ENCODE measurements around the gene EDEM3. TPM values are rescaled to one million over a fixed set of nuclear protein-coding genes. Genes with fewer than 3 reads are reported as not detected.
A peak's percentile ranks its signal among the peaks of the same experiment; 100 is the strongest.

The EDEM3 gene
- total and polyA plus RNA-seq, 2 experiments from 2014 or later = 20.8 to 41.4 TPM

DNA sequence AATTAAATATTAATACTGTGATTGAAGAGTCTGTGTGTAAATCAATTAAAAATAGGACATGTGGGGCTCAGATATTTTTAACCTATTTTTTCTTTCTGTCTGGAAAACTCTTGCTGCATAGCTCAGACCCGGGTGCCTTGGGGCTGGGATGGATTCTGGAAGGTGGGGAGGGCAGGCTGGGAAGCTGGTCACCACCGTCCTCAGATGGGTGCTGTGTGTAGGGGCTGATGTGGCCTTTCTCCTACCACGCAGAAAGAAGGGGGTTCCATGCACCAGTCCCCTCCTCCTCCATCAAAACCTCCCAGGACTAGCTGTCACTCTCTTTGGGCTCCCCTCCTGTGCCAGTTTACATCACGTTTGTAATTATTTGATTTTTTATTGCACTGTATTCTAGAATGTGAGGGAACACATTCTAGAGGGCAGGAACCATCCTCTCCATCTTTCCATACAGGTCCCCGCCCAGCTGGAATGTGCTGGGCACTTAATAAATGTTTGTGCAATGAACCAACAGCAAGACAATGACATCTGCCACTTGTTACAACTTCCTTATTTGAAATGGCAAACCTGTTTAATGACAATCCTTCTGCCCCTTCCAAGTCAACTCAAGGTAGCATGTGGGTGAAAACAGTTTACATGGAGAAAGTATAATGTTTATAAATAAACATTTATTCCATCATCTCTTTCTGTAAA lies 104.3 kb downstream of the EDEM3 start:
- H3F3A ChIP-seq (ENCODE audit: insufficient read depth) = 0 out of 2 replicates have a peak, but pooled peaks cover 3% of the 10 kb centered on the region
- no peaks in the 10 kb centered on the region for H3K9me2 ChIP-seq (ENCODE audit: insufficient read depth)
- H3K4me1 ChIP-seq (ENCODE audit: insufficient read depth) = peaks cover 9% of the 10 kb centered on the region; the same call in 1 of the 2 replicates
- no peaks in the 10 kb centered on the region for H3K36me3 ChIP-seq (ENCODE audit: low read depth)
- 52 to 64% methylated on average over 5 of the region's 5 CpGs for WGBS, 2 experiments (ENCODE audit: low coverage in 1 of 2, low lambda C conversion rate in 2 of 2, missing lambda C conversion rate in 2 of 2)
- H3K4me3 ChIP-seq = no peak overlapping the region
- H4K20me1 ChIP-seq (ENCODE audit: insufficient read depth) = no peaks in the 10 kb centered on the region
- H3K9me3 ChIP-seq (ENCODE audit: low read depth) = no peaks in the 10 kb centered on the region
- no peaks in the 10 kb centered on the region for H3K79me2 ChIP-seq (ENCODE audit: insufficient read depth)
- no peak for DNase-seq
- TF ChIP-seq EZH2phosphoT487 (IDR thresholded peaks at IDR 0.05; ENCODE audit: insufficient read depth, low read depth) (no peak), EZH2 (IDR thresholded peaks at IDR 0.05; ENCODE audit: insufficient read depth, poor library complexity, severe bottlenecking) (no peak)
- H2AFZ ChIP-seq = no peak overlapping the region
- in situ Hi-C loops (cut with MboI) = loop anchor here (25.0 kb wide), 1 partner anchor 413 kb away; no protein-coding TSS in a partner anchor
- H3K27ac ChIP-seq = no peak overlapping the region
- no peaks in the 10 kb centered on the region for H3K27me3 ChIP-seq (replicated peaks; ENCODE audit: insufficient read depth)
- no peak overlapping the region for H3K9ac ChIP-seq
- H3K4me2 ChIP-seq (ENCODE audit: unreplicated experiment) = no peak overlapping the region

DNA sequence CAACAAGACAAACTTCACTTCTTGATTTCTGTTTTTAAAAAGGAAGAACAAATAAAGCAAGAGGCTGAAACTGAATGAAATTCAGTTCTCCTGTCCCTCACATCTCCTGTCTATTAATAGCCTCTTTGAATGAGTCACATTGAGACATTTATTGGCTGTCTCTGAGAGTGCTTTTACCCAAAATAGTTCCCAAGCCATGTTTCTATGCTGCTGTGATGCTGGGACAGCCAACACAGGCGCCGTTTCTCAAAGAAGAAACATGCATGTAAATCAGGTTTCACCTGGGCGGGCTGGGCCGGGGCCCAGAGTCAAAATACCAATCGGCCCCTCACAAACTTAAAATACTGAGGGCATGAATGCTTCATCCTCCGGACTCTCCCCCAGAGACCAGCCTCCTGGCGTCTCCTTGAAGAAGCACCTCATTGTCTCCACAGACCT lies 105.2 kb downstream of the EDEM3 start:
- Histone ChIP-seq H3K9me3 (ENCODE audit: low read depth) (no peaks in the 10 kb centered on the region), H3F3A (ENCODE audit: insufficient read depth) (0 out of 2 replicates have a peak, but pooled peaks cover 3% of the 10 kb centered on the region), H4K20me1 (ENCODE audit: insufficient read depth) (no peaks in the 10 kb centered on the region), H3K4me3 (no peak overlapping the region), H3K4me1 (ENCODE audit: insufficient read depth) (peaks cover 9% of the 10 kb centered on the region; the same call in 1 of the 2 replicates), H3K27ac (no peak overlapping the region), H3K9ac (no peak overlapping the region), H3K9me2 (ENCODE audit: insufficient read depth) (no peaks in the 10 kb centered on the region), H3K36me3 (ENCODE audit: low read depth) (no peaks in the 10 kb centered on the region), H3K27me3 (replicated peaks; ENCODE audit: insufficient read depth) (no peaks in the 10 kb centered on the region), H3K4me2 (ENCODE audit: unreplicated experiment) (peak overlapping the region; percentile 44), H2AFZ (0 out of 2 replicates have a peak overlapping the region, but pooled peaks have one; percentile 42), H3K79me2 (ENCODE audit: insufficient read depth) (no peaks in the 10 kb centered on the region)
- 31 to 35% methylated on average over 7 of the region's 7 CpGs for WGBS, 2 experiments (ENCODE audit: low coverage in 1 of 2, low lambda C conversion rate in 2 of 2, missing lambda C conversion rate in 2 of 2)
- in situ Hi-C loops (cut with MboI) = no loop called here
- peak; percentile 76 for DNase-seq
- TF ChIP-seq EZH2 (IDR thresholded peaks at IDR 0.05; ENCODE audit: insufficient read depth, poor library complexity, severe bottlenecking) (no peak), EZH2phosphoT487 (IDR thresholded peaks at IDR 0.05; ENCODE audit: insufficient read depth, low read depth) (no peak)

DNA sequence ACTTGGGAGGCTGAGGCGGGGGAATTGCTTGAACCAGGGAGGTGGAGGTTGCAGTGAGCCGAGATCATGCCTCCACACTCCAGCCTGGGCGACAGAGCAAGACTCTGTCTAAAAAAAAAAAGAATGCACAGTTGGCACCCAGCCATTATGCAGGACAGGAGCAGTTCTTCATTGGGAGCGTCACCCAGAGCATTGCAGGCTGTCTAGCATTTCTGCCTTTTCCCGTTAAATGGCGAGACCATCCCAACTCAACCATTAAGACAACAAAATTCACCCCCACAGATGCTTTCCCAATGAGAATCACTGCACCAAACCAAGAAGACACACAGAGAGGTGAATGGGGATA lies 105.8 kb downstream of the EDEM3 start:
- Histone ChIP-seq H3K36me3 (ENCODE audit: low read depth) (no peaks in the 10 kb centered on the region), H3K9me3 (ENCODE audit: low read depth) (no peaks in the 10 kb centered on the region), H4K20me1 (ENCODE audit: insufficient read depth) (no peaks in the 10 kb centered on the region), H3K4me2 (ENCODE audit: unreplicated experiment) (peak overlapping the region; percentile 44), H3K27ac (no peak overlapping the region), H2AFZ (0 out of 2 replicates have a peak overlapping the region, but pooled peaks have one; percentile 42), H3K79me2 (ENCODE audit: insufficient read depth) (no peaks in the 10 kb centered on the region), H3K27me3 (replicated peaks; ENCODE audit: insufficient read depth) (peaks cover 4% of the 10 kb centered on the region; the same call in 1 of the 2 replicates), H3K9ac (no peak overlapping the region), H3F3A (ENCODE audit: insufficient read depth) (0 out of 2 replicates have a peak, but pooled peaks cover 3% of the 10 kb centered on the region), H3K9me2 (ENCODE audit: insufficient read depth) (no peaks in the 10 kb centered on the region), H3K4me3 (no peak overlapping the region), H3K4me1 (ENCODE audit: insufficient read depth) (peaks cover 9% of the 10 kb centered on the region; the same call in 1 of the 2 replicates)
- 65 to 67% methylated on average over 6 of the region's 6 CpGs for WGBS, 2 experiments (ENCODE audit: low coverage in 1 of 2, low lambda C conversion rate in 2 of 2, missing lambda C conversion rate in 2 of 2)
- in situ Hi-C loops (cut with MboI) = no loop called here
- no peak for DNase-seq
- TF ChIP-seq EZH2phosphoT487 (IDR thresholded peaks at IDR 0.05; ENCODE audit: insufficient read depth, low read depth) = no peak
- no peak for TF ChIP-seq EZH2 (IDR thresholded peaks at IDR 0.05; ENCODE audit: insufficient read depth, poor library complexity, severe bottlenecking)

DNA sequence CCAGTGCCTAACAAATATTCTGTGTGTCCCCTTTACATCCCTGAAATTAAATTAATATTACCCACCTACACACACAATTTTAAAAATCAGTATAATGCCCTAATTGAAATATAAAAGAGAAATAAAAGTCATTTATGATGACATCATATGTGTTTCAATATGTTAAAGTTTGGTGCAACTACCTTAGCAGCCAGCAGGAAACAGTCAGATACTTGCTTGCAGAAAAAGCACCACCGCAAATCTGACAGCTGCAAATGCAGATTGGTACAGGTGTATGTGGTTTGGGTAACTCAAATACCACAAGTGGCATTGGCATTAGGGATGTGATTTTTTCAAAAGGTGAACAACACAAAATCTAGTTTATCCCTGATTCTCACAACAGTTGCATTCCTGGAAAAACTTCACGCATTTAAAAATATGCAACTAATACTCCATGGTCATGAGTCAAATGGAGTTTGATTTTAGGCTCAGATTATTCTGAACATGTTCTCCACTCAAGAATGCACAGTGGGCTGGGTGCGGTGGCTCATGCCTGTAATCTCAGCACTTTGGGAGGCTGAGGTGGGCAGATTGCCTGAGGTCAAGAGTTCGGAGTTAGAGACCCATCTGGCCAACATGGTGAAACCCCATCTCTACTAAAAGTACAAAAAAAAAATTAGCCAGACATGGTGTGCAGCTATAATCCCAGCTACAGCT lies 106.3 kb downstream of the EDEM3 start:
- no peaks in the 10 kb centered on the region for H3K36me3 ChIP-seq (ENCODE audit: low read depth)
- H3K9me2 ChIP-seq (ENCODE audit: insufficient read depth) = no peaks in the 10 kb centered on the region
- H4K20me1 ChIP-seq (ENCODE audit: insufficient read depth) = no peaks in the 10 kb centered on the region
- H3K27ac ChIP-seq = no peak overlapping the region
- TF ChIP-seq EZH2 (IDR thresholded peaks at IDR 0.05; ENCODE audit: insufficient read depth, poor library complexity, severe bottlenecking) = no peak
- no peak for TF ChIP-seq EZH2phosphoT487 (IDR thresholded peaks at IDR 0.05; ENCODE audit: insufficient read depth, low read depth)
- peaks cover 9% of the 10 kb centered on the region; the same call in 1 of the 2 replicates for H3K4me1 ChIP-seq (ENCODE audit: insufficient read depth)
- H3K27me3 ChIP-seq (replicated peaks; ENCODE audit: insufficient read depth) = peaks cover 8% of the 10 kb centered on the region; the same call in 1 of the 2 replicates
- H3K4me3 ChIP-seq = no peak overlapping the region
- H3K79me2 ChIP-seq (ENCODE audit: insufficient read depth) = no peaks in the 10 kb centered on the region
- no peak for DNase-seq
- H3K9me3 ChIP-seq (ENCODE audit: low read depth) = no peaks in the 10 kb centered on the region
- WGBS, 2 experiments (ENCODE audit: low coverage in 1 of 2, low lambda C conversion rate in 2 of 2, missing lambda C conversion rate in 2 of 2) = 79 to 86% methylated on average over 4 of the region's 4 CpGs
- no peak overlapping the region for H2AFZ ChIP-seq
- in situ Hi-C loops (cut with MboI) = no loop called here
- H3F3A ChIP-seq (ENCODE audit: insufficient read depth) = 0 out of 2 replicates have a peak, but pooled peaks cover 3% of the 10 kb centered on the region
- no peak overlapping the region for H3K9ac ChIP-seq
- no peak overlapping the region for H3K4me2 ChIP-seq (ENCODE audit: unreplicated experiment)
